Measurements from ENCODE around the gene PTPN11.
"Not testable (repeated sequence)": the region's sequence is repeated elsewhere in the genome, so short reads cannot be mapped to it uniquely, and the experiment has no call there.

The PTPN11 gene

DNA sequence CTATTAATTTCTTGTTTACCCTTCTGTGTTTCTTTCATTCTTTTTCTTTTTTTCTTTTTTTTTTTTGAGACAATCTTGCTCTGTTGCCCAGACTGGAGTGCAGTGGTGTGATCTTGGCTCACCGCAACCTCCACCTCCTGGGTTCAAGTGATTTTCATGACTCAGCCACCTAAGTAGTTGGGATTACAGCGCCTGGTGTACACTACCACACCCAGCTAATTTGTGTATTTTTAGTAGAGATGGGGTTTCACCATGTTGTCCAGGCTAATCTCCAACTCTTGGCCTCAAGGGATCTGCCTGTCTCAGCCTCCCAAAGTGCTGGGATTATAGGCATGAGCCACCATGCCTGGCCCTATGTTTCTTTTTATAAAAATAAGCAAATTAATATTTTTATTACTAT, 29.4 kb downstream of the PTPN11 start:
- DNase-seq (ENCODE audit: low spot score): not testable (repeated sequence)

DNA sequence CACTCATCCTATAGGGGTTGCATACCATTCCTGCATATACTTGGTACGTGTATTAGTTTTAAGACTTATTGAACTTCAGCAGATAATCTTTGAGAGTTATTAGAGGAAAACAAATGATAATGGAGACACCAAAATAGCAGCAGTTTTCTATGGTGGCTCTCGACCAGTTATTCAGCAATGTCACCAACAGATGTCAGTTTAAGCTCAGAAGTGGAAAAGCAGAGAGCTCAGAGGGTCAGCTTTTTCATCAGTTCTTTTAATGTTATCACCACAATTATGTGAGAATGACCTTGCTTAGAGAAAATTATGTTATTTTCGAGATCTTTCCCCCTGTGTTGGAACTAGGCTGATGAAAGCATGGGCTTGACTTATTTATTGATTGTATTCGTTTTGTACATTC, 32.0 kb downstream of the PTPN11 start:
- DNase-seq (ENCODE audit: low spot score): no peak

DNA sequence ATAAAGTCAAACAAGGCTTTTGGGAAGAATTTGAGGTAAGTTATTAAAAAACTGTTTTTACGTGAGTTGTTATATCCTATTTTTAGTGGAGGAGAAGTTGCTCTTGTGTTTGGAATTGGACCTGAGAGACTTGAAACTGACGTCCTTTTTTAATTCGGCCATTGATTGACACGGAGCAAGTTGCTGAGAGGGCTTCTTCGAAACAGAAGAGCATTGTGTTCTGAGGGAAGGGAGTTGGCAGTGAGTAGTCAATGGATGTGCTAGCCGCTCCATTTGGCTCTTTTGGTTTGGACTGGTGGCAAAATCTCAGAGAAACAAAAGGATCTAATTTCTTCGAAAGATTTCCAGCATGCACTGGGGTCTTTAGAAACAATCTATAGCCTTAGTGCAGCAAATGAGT, 37.3 kb downstream of the PTPN11 start:
- no peak for DNase-seq (ENCODE audit: low spot score)

DNA sequence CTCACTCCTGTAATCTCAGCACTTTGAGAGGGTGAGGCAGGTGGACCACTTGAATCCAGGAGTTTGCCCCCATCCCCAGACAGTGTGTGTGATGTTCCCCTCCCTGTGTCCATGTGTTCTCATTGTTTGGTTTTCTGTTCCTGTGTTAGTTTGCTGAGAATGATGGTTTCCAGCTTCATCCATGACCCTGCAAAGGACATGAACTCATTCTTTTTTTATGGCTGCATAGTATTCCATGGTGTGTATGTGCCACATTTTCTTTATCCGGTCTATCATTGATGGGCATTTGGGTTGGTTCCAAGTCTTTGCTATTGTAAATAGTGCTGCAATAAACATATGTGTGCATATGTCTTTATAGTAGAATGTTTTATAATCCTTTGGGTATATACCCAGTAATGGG, 38.4 kb downstream of the PTPN11 start:
- DNase-seq (ENCODE audit: low spot score): not testable (repeated sequence)

DNA sequence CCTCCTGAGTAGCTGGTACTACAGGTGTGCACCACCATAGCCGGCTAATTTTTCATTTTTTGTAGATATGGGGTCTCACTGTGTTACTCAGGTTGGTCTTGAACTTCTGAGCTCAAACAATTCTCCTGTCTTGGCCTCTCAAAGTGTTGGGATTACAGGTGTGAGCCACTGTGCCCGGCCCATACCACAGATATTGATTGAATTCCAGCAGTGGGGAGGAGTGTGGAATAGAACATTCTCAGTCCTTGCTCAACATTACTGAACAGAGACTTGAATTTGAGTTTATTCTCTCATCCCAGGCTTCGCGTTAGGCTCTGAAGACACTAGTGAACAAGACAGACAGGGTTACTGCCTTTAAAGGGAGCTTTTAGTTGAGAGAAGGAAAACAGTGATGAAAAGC, 39.6 kb downstream of the PTPN11 start:
- DNase-seq (ENCODE audit: low spot score): no peak

DNA sequence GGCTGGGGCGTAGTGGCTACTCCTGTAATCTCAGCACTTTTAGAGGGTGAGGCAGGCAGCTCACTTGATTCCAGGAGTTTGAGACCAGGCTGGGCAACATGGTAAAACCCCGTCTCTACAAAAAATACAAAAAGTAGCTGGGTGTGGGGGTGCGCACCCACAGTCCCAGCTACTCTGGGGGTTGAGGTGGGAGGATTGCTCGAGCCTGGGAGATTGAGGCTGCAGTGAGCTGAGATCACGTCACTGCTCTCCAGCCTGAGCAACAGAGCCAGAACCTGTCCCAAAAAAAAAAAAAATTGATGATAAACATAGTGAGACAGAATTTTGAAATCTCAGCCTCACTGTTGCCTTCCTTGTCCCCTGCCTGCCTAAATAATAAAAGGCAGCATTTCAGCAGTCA, 40.0 kb downstream of the PTPN11 start:
- DNase-seq (ENCODE audit: low spot score): no peak

DNA sequence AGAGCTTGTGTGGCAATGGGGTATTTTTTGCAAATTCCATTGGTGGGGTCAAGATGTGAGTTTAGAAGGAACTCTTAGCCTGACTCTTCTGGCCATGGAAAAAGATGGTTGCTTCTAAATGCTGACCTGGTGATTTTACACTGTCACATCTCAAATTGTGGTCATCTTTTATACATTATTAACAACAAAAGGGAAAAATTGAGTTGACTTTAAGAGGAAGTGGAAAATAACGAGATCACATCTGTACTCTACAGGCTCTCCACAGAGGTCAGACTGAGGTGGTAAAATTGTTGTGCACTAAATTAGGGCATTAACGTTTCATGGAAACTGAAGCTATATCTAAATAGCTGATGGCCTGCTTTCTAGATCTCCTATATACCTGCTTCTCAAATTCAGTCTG, 44.7 kb downstream of the PTPN11 start:
- DNase-seq (ENCODE audit: low spot score): no peak

DNA sequence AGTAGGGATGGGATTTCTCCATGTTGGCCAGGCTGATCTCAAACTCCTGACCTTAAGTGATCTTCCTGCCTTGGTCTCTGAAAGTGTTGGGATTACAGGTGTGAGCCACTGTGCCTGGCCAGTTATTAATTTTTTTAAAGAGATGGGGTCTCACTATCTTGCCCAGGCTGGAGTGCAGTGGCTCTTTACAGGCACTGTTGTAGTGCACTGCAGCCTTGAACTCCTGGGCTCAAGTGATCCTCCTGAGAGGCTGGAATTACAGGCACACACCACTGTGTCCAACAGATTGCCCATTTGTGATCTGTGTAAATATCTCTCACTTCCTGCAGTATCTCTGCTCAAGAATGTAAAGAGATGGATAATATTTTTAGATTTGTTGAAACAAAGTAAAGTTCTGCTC, 45.9 kb downstream of the PTPN11 start:
- no peak for DNase-seq (ENCODE audit: low spot score)

DNA sequence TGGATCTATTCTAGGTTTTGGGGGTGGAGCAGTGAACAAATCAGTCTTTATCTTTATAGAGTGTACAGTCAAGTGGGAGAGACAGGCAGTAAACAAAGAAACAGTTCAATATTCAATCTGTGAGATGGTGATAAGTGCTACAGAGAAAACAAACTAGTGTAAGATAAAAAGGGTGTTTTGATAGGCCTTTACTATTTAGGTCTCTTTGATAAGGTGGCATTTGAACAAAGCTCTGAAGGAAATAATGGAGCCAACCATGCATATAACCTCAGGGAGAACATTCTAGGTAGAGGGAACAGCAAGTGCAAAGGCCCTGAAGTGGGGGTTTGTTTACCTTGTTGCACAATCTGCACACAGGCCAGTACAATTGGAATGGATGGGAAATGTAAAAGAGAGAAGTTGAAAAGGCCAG, 47.3 kb downstream of the PTPN11 start:
- no peak for DNase-seq (ENCODE audit: low spot score)

DNA sequence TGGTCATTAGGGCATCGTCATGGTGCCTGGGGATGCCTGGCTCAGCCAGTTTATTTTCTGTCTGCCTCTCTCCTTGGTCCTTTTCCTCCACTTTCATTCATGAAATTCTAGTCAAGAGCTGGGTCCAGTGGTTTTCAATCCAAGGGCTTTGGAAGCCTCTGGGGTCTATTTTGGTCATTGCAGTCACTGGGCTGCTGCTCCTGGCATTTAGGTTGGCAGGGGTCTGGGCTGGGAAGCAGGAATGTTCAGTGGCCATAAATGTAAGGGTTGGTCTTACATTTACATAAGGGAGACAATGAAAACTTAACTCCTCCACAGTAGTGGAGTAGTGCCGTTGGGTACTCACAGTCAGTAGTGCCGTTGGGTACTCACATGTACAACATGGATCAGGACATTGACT, 48.1 kb downstream of the PTPN11 start:
- DNase-seq (ENCODE audit: low spot score): no peak

DNA sequence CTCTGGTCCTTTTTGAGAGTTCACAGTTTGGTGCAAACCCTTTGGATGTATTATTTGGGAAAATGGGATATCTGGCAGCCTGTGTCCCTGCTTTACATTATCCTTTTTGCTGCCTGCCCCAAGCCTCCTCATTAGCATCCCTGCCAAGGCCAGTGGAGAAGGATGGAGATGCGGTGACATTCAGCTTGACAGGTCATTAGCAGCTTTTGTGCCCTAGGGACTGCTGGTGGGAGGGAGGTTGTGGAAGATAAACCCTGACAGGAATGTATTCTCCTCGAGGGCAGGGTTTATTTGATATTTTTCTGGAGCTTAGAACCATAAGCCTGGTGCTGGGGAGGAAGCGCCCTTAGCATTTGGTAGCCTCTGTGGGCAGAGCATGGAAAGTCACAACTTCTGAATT, 49.3 kb downstream of the PTPN11 start:
- no peak for DNase-seq (ENCODE audit: low spot score)

DNA sequence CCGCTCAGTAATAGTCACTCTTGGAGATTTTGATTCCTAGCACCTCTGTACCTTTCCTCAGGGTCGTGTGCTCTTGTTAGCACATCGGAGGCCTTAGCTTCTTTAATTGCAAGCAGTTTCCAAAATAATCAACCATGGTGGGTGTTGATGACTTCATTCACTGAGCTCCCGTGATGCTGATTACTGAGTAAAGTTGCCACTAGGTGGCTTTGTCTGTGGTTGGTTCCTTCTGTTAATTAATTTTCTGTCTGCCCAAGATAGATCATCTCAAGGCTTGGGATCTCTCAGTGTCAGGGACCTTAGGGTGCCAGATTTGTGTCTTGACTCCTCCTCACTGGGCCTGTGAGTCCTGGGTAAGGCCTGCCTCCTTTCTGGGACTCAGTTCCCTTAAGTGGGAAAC, 54.3 kb downstream of the PTPN11 start:
- DNase-seq (ENCODE audit: low spot score): no peak

DNA sequence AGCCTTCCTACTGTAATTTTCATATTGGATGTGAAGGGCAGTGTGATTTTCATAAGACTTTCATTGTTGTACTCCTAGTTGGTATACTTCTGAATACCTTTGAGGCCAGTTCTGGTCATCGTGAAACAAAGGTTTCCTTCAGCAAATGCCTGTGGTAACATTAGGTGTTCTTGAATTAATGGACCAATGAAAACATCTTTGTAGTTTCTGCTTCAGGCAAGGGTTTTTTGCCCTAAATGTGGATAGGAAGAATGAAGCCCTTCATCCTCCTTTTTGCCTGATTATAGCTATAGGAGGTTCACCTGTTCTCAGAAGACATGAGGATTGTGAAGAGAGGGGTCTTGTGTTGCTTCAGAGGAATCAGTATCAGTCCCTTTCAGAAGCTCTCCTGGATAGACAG, 60.7 kb downstream of the PTPN11 start:
- no peak for DNase-seq (ENCODE audit: low spot score)

DNA sequence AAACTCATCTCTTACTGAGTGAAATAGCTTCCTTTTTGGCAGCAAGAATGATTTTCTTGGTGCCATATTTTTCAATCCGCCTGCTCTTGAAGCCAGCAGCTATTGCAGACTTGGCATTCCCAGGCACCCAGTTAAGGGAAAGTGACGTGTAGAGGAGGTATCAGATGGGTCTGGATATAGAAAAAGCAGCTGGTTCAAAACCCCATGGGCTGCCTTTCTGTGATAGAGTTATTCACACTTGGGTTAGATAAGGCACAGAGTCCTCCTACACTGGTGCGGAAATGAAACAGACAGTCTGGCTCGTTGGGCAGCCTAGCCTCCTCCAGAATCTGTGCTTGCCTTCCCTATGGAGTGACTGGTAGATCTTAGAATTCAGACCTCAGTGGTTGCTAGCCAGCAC, 62.2 kb downstream of the PTPN11 start:
- no peak for DNase-seq (ENCODE audit: low spot score)

DNA sequence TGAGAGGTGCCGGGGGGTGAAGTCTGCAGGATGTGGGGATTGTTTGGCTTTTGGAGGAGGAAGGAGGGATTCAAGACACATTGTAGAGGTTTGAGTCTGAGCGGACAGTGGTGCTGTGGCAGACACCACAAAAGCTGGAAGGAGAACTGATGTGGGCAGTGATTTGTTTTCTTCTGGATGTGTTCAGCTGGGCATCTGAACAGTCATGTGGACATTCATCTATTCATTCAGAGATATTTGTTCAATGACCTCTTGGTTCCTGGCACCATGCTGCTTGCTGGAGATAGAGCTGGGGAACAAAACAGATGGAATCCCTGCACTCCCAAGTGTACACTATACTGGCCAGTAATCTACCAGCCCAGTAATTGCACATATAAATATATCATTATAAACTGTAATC, 64.0 kb downstream of the PTPN11 start:
- no peak for DNase-seq (ENCODE audit: low spot score)

DNA sequence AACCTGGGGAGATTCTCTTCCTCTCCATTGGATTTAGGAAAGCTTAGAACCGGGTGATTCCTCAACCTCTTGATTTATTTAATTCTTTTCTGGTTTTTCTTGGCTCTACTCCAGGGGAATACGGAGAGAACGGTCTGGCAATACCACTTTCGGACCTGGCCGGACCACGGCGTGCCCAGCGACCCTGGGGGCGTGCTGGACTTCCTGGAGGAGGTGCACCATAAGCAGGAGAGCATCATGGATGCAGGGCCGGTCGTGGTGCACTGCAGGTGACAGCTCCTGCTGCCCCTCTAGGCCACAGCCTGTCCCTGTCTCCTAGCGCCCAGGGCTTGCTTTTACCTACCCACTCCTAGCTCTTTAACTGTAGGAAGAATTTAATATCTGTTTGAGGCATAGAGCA, 67.6 kb downstream of the PTPN11 start:
- no peak for DNase-seq (ENCODE audit: low spot score)

DNA sequence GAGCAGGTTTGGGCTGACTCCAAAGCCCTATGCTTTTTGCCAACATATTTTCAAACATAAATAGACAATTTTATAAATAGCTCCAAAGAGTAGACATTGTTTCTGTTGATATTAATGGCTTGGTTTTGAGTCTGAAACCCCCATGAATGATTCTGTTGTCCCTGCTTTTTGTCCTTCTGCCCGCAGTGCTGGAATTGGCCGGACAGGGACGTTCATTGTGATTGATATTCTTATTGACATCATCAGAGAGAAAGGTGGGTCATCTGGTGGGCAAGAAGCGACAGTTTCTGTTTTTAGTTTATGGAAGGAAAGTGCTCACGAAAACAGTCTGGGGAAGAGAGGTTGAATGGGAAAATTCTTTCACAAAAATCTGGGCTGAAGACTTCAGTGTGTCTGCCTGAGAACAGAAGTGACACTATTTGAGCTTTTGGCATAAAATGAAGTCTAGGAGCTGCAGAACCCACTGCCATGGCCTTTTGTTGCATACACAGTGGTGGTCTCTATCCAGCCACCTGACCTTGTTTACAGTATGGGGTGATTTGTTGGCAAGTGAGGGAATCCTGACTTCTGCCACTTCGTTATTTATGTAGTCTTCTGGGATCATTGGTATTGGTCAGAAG, 69.6 kb downstream of the PTPN11 start:
- no peak for DNase-seq (ENCODE audit: low spot score)

DNA sequence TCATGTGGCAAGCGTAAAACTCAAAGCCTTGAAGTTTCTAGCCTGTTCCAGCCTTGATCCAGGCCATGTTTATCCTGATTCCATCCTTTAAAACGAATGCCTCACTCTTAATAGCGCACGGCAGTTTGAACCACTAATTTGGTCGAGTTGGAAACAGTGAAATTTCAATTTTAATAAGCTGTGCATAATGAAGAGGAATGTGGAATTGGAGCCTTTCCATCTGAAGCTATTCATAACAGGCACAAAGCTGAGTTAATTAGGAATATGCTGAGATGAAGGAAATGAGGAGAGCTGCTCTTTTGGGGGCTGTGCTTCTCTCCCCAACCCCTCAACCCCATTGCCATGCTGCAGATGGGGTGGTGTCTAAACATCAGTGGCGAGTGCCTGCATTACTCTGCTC, 70.7 kb downstream of the PTPN11 start:
- no peak for DNase-seq (ENCODE audit: low spot score)

DNA sequence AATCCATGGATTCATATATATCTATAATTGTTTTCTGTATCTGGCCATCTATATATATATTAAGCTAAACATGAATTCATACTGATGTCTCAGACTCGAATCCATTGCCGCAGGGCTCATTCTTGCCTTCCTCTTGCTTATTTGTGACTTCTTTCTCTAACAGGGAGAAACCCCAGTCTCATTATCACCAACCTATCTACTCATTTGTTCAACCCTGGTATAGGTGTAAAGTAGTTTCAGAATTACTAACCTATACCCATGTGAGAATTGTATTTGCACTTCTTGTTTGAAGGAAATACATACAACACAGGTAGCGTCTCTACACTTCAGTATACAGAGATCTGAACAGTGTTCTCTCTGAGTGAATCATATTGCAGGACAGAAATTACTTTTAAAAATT, 77.7 kb downstream of the PTPN11 start:
- DNase-seq (ENCODE audit: low spot score): no peak

DNA sequence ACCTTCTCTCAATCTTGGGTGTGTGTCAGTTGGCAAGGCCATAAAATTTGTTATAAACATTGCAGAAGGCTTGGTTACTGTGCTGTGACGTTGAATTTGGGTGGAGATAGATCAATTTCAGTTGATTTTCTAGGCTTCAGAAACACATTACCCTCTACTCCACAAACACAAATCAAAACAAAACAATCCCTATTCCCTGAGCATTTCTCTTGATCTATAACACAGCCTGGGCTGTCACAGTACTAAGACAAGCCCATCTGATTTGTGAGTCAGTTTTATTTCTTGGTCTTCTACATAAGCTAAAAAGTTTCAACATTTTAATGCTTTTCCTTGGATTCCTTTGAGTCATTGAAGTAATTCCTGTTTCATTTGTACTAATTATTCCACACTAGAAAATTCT, 79.8 kb downstream of the PTPN11 start:
- no peak for DNase-seq (ENCODE audit: low spot score)

DNA sequence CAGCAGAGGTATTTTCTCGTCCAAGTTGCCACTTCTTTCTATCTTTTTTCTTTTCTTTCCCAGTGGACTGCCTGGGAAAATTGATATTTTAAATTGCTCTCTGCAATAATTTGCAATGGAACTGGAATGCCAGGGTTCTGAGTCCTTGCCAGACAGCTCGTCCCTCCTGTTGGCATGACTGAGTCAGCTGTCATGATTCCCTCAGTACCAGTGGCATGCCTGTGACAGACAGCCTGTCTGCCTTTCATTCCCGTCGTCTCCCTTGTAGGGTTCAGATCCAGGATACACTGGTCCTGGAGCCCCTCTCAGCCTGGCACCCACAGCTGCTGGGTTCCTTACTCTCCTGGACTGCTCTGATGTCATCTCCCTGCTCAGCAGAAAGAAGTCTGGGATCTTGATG, 84.8 kb downstream of the PTPN11 start:
- DNase-seq (ENCODE audit: low spot score): no peak

DNA sequence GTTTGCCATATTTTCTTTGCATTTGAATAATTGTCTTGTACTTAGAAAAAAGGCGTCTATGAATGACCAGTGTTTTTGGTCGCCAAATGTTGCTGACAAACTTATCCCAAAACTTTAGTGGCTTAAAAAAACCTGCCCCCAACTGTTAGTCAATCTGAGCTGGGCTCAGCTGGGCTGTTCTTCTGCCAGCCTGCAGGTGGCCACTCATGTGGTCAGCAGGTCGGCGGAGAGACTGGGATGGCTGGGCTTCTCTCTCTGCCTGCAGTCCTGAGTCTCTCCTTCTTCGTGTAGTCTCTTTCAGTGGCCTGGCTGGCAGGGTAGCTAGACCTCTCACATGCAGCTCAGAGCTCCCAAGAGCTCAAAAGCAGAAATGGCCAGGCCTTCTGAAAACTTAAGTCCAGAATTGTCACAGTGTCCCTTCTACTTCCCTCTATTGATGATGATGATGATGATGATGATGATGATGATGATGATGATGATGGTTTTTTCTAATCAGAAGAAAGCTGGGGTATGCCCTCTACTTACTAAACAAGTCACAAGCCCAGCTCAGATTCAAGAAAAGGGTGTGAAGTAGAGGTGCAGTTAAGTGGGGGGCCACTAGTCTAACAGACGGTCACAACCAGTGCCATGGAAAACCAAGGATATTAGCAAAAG, 87.9 kb downstream of the PTPN11 start:
- DNase-seq (ENCODE audit: low spot score): no peak

DNA sequence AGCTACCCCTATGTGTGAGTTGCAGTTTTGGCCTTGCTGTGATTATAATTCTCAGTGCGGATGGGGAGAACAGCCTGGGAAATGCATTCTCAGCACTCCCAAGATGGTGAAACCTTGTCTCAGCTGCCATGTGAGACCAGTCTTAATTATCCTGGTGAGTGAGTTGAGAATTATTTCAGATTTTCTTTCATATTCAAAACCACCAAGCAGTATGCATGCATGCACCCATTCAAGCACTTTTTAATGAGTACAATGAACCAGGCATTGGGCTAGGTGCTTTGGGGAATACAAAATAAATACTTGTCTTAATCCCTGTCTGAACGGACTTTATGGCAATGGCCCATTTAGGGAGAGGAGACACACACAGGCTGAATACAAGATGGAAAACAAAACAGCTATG, 94.7 kb downstream of the PTPN11 start:
- no peak for DNase-seq (ENCODE audit: low spot score)

DNA sequence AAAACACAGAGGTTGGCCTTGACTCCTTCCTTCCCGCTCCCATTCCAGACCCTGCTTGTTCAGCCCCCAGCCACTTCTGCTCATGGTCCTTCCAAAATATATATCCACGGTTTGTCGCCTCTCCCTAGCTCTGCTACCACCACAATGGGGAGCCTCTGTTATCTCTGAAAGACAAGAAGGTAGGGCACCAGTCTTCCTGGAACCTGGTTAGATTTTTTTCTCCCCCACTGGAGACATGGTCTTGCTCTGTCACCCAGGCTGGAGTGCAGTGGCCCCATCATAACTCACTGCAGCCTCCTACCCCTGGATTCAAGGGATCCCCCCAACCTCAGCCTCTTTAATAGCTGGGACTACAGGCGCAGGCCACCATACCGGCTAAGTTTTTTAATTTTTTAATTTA, 95.7 kb downstream of the PTPN11 start:
- DNase-seq (ENCODE audit: low spot score): no peak
